ENCODE measurements around the gene PRKAB2.
"Not testable (repeated sequence)": the region's sequence is repeated elsewhere in the genome, so short reads cannot be mapped to it uniquely, and the experiment has no call there.

Gene PRKAB2

GRCh38 chr1:147177611-147178380 is 5.5 kb upstream of the PRKAB2 start:
- no peak for DNase-seq (ENCODE audit: low read depth in 2 of 3, low spot score in 2 of 3)

- DNase-seq (ENCODE audit: low read depth in 2 of 3, low spot score in 2 of 3): no peak
Measured at GRCh38 chr1:147171399-147172167, 687 bp downstream of the PRKAB2 start.

- no peak for DNase-seq (ENCODE audit: low read depth in 2 of 3, low spot score in 2 of 3)
Measured at GRCh38 chr1:147169840-147170674, 2.2 kb downstream of the PRKAB2 start.

- no peak for DNase-seq (ENCODE audit: low read depth in 2 of 3, low spot score in 2 of 3)
Measured at GRCh38 chr1:147169171-147169570, 3.1 kb downstream of the PRKAB2 start.

- DNase-seq (ENCODE audit: low read depth in 2 of 3, low spot score in 2 of 3): no peak
Measured at GRCh38 chr1:147168626-147169058, 3.6 kb downstream of the PRKAB2 start.

- no peak for DNase-seq (ENCODE audit: low read depth in 2 of 3, low spot score in 2 of 3)
Measured at GRCh38 chr1:147167365-147167764, 4.9 kb downstream of the PRKAB2 start.

GRCh38 chr1:147163019-147163418 is 9.3 kb downstream of the PRKAB2 start:
- no peak for DNase-seq (ENCODE audit: low read depth in 2 of 3, low spot score in 2 of 3)

- no peak for DNase-seq (ENCODE audit: low read depth in 2 of 3, low spot score in 2 of 3)
Measured at GRCh38 chr1:147162093-147162492, 10.2 kb downstream of the PRKAB2 start.

- DNase-seq (ENCODE audit: low read depth in 2 of 3, low spot score in 2 of 3): not testable (repeated sequence)
Measured at GRCh38 chr1:147157116-147157515, 15.2 kb downstream of the PRKAB2 start.

GRCh38 chr1:147156642-147157041 is 15.6 kb downstream of the PRKAB2 start:
- DNase-seq (ENCODE audit: low read depth in 2 of 3, low spot score in 2 of 3): no peak

- DNase-seq (ENCODE audit: low read depth in 2 of 3, low spot score in 2 of 3): no peak
Measured at GRCh38 chr1:147152772-147153171, 19.5 kb downstream of the PRKAB2 start.

GRCh38 chr1:147151244-147151643 is 21.0 kb downstream of the PRKAB2 start:
- no peak for DNase-seq (ENCODE audit: low read depth in 2 of 3, low spot score in 2 of 3)

- no peak for DNase-seq (ENCODE audit: low read depth in 2 of 3, low spot score in 2 of 3)
Measured at GRCh38 chr1:147142886-147143285, 29.4 kb downstream of the PRKAB2 start.

GRCh38 chr1:147130721-147131120 is 41.5 kb downstream of the PRKAB2 start:
- not testable (repeated sequence) for DNase-seq (ENCODE audit: low read depth in 2 of 3, low spot score in 2 of 3)

GRCh38 chr1:147129116-147129873 is 43.0 kb downstream of the PRKAB2 start:
- no peak for DNase-seq (ENCODE audit: low read depth in 2 of 3, low spot score in 2 of 3)

- DNase-seq (ENCODE audit: low read depth in 2 of 3, low spot score in 2 of 3): no peak
Measured at GRCh38 chr1:147124266-147124665, 48.0 kb downstream of the PRKAB2 start.

- DNase-seq (ENCODE audit: low read depth in 2 of 3, low spot score in 2 of 3): no peak
Measured at GRCh38 chr1:147117109-147117508, 55.2 kb downstream of the PRKAB2 start.

GRCh38 chr1:147115496-147115895 is 56.8 kb downstream of the PRKAB2 start:
- no peak for DNase-seq (ENCODE audit: low read depth in 2 of 3, low spot score in 2 of 3)

GRCh38 chr1:147115079-147115478 is 57.2 kb downstream of the PRKAB2 start:
- not testable (repeated sequence) for DNase-seq (ENCODE audit: low read depth in 2 of 3, low spot score in 2 of 3)

GRCh38 chr1:147114353-147114752 is 57.9 kb downstream of the PRKAB2 start:
- not testable (repeated sequence) for DNase-seq (ENCODE audit: low read depth in 2 of 3, low spot score in 2 of 3)

Measured in activated CD8-positive, alpha-beta memory T cell treated with anti-CD3 and anti-CD28 coated beads for 48 hours (primary cell).